Left lung (tissue), 14 donors: ENCODE results near the gene C11orf16. TPM values are rescaled to one million over a fixed set of nuclear protein-coding genes. Genes with fewer than 3 reads are reported as not detected.
"Not testable (repeated sequence)": the region's sequence is repeated elsewhere in the genome, so short reads cannot be mapped to it uniquely, and the experiment has no call there.

Experiments
- ATAC-seq: fragments of 200-7000 bp; cut with Tn5 transposase; one replicate; pipeline ENCODE4 v1.9.1; 2020; ENCODE audit warnings: moderate library complexity
- DNase-seq, 4 donors: peaks; one replicate each; pipeline ENCODE4 v3.0.0-alpha.2; 2013 to 2020
- H3K27ac ChIP-seq, 2 donors: fragments of 200-600 bp; sonication (generic) in 1 of 2; one replicate each; pipeline versions ENCODE4 v1.5.0 to v1.8.0; 2020 to 2021
- H3K27me3 ChIP-seq, 2 donors: fragments of 200-600 bp; sonication (generic) in 1 of 2; one replicate each; pipeline versions ENCODE4 v1.5.0 to v1.8.0; 2020 to 2021
- H3K36me3 ChIP-seq, 2 donors: fragments of 200-600 bp; sonication (generic) in 1 of 2; one replicate each; pipeline versions ENCODE4 v1.5.0 to v1.8.0; 2020 to 2021
- H3K4me1 ChIP-seq, 2 donors: fragments of 200-600 bp; one replicate each; pipeline ENCODE4 v1.8.0; 2021
- H3K4me3 ChIP-seq, 2 donors: fragments of 200-600 bp; sonication (generic) in 1 of 2; one replicate each; pipeline versions ENCODE4 v1.5.0 to v1.8.0; 2020 to 2021; ENCODE audit warnings: mild to moderate bottlenecking in 1 of 2
- H3K9me3 ChIP-seq, 2 donors: fragments of 200-600 bp; sonication (generic) in 1 of 2; one replicate each; pipeline versions ENCODE4 v1.5.0 to v1.8.0; 2020 to 2021
- intact Hi-C, 2 donors: fragments of 100-400 bp; cut with DNase I; formaldehyde crosslinking; loops; one replicate each; pipeline versions ENCODE4 v1.11.2 to v1.14.2; 2022
- long read RNA-seq, 12 donors: library from polyadenylated mRNA in 2 of 12; unstranded in 2 of 12; transcript quantifications; one replicate each; pipeline ENCODE4 v2.0.0 and lab custom pipeline, GENCODE V29; 2019 to 2026
- polyA plus RNA-seq, 6 donors: library from polyadenylated mRNA; unstranded; fragments of 120-200 nt; gene quantifications; one replicate each; pipeline ENCODE4 v1.2.1, GENCODE V29; 2013; ENCODE audit not compliant: insufficient read length in 6 of 6
- total RNA-seq, 2 donors: library from RNA; stranded (reverse); fragmentation: NEBNext Ultra II Directional; extraction: Animal tissue kit (Norgen Biotek cat#: 25700); gene quantifications; one replicate each; pipeline ENCODE4 v1.2.1, GENCODE V29; 2021
- TF ChIP-seq, protein P1 (sequence below), 2 donors: fragments of 200-600 bp; sonication (generic) in 1 of 2; IDR thresholded peaks; one replicate each; pipeline versions ENCODE4 v1.5.0 to v1.8.0; 2021; ENCODE audit warnings: antibody characterized with exemption in 2 of 2
- donor health status: DM: no; HTN: yes; CAD: no.
- donor health status: DM: no; HTN: no; CAD: no.

Gene C11orf16, protein sequence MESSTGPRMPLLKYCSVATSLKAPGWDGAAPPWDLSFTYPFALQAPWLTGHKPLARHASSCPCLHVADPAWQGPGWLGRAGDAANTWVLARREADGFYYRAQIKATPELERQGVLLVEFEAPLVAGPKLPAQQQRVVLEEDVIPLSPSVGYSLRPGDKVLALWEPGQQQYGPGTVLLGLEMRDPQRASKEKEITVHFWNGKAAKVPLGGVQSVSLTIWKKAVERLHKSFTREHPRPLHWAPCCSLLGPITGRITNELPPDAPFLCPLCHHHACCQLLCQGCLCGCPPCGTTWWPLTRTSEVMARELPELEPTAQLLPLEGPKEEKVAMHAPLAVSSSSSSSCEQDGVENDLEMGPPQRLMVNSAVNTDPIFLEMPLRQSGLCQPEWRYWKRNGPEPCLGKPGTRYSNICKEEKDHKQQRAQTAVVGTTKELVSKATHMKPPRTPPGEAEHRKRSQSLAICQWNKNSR
- total RNA-seq (1 to 10 TPM in 1 of 2 donors, not detected in 1; 2.0 TPM), polyA plus RNA-seq (1 to 10 TPM; 1.5 to 8.1 (median 4.5) TPM)
- long read RNA-seq, donor 1, partial matches to known transcripts = 0 of 2 reads
- long read RNA-seq, donor 1, other reads (novel, unspliced or antisense) = 0 of 2 reads
- long read RNA-seq, donor 2 = 0 reads
- long read RNA-seq, donor 3 = 0 reads
- long read RNA-seq, donor 4 = 0 reads
- long read RNA-seq, donor 5, partial matches to known transcripts = 0 of 1 reads
- long read RNA-seq, donor 5, other reads (novel, unspliced or antisense) = 0 of 1 reads
- long read RNA-seq, donor 6 = 0 reads
- long read RNA-seq, donor 7 = 0 reads
- long read RNA-seq, donor 8 = 0 reads
- long read RNA-seq, donor 9 = 0 reads
- long read RNA-seq, donor 10, partial matches to known transcripts = 0 of 4 reads
- long read RNA-seq, donor 10, other reads (novel, unspliced or antisense) = 2 of 4 reads
- long read RNA-seq, donor 11 = 0 reads
- long read RNA-seq, donor 12, partial matches to known transcripts = 0 of 1 reads
- long read RNA-seq, donor 12, other reads (novel, unspliced or antisense) = 0 of 1 reads

DNA sequence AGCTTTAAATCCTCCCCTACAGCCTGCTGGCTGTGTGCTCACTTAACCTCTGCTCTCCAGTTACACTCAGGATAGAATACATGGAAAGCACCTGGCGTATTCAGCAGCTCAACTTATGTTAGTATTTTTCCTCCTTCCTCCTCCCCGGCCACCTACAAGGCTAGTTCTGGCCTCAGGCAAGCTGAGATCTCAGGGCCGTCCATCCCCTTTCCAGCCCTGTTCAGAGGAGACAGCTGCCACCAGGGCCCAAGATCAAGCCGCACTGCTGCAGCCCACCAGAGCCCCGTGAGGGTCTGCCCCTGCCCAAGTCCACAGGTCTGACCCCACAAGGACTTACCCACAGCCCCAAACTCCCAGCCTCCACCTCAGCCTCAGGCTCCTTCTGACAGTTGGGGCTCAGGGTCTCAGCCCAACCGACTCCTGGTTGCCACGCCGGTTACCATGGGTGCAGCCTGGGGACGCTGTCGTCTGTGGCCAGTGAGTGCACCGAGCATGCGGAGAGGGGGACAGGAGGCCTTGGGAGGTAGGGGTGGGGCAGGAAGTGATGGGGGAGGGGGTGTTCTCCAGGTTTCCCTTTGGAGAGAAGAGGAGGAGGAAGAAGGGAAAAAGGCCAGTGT lies at the start of gene C11orf16:
TSS of gene C11orf16 (minus strand) at position 384 of the 617 bp plus-strand sequence. CDS start 639 bp downstream, outside the sequence.
- H3K4me3 ChIP-seq = no peak within 1 kb of the TSS
- DNase-seq = no peak
- no peaks in the 10 kb centered on the region for H3K9me3 ChIP-seq
- H3K4me1 ChIP-seq = peaks cover 0 to 3% of the 10 kb centered on the region in 2 donors
- TF ChIP-seq, protein P1, sequence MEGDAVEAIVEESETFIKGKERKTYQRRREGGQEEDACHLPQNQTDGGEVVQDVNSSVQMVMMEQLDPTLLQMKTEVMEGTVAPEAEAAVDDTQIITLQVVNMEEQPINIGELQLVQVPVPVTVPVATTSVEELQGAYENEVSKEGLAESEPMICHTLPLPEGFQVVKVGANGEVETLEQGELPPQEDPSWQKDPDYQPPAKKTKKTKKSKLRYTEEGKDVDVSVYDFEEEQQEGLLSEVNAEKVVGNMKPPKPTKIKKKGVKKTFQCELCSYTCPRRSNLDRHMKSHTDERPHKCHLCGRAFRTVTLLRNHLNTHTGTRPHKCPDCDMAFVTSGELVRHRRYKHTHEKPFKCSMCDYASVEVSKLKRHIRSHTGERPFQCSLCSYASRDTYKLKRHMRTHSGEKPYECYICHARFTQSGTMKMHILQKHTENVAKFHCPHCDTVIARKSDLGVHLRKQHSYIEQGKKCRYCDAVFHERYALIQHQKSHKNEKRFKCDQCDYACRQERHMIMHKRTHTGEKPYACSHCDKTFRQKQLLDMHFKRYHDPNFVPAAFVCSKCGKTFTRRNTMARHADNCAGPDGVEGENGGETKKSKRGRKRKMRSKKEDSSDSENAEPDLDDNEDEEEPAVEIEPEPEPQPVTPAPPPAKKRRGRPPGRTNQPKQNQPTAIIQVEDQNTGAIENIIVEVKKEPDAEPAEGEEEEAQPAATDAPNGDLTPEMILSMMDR (IDR thresholded peaks at IDR 0.05) = no peak
- H3K36me3 ChIP-seq = no peaks in the 10 kb centered on the region
- no peaks in the 10 kb centered on the region for H3K27me3 ChIP-seq
- intact Hi-C loops = no loop called here
- no peak for ATAC-seq
- no peak within 1 kb of the TSS for H3K27ac ChIP-seq

DNA sequence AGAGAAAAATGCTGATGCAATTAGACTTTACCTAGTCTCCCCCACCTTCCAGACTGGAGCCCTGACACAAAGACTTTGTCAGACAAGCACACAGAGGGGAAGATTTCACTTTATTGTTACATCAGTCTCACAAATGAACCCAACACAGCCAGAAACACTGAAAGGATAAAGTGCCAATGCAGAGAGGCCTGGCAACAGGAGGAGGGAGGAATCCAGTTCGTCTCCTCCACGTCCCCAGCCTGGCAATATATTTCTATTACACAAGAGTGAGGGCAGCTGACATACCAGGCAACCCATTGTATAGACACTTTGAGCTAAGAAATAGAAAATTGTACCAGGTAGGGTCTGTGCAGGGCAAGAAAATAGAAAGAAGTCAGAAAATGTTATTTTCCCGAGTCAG lies 47.7 kb upstream of the C11orf16 start:
- H3K36me3 ChIP-seq = no peaks in the 10 kb centered on the region
- TF ChIP-seq, protein P1 (IDR thresholded peaks at IDR 0.05) = no peak
- no peaks in the 10 kb centered on the region for H3K4me1 ChIP-seq
- no peak for DNase-seq
- intact Hi-C loops = no loop called here
- no peaks in the 10 kb centered on the region for H3K27me3 ChIP-seq
- H3K27ac ChIP-seq = no peak overlapping the region
- no peak overlapping the region for H3K4me3 ChIP-seq
- ATAC-seq = no peak
- H3K9me3 ChIP-seq = no peaks in the 10 kb centered on the region

DNA sequence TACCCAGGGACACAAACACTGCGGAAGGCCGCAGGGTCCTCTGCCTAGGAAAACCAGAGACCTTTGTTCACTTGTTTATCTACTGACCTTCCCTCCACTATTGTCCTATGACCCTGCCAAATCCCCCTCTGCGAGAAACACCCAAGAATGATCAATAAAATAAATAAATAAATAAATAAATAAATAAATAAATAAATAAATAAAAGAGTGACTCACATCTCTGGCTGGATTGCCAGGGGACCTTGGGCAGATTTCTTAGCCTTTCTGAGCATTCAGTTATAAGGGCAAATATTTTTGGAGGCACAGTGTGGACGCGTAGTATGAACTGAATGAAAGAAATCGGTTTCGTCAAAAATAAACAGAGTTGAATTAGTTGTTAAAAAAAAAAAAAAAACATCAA lies 46.6 kb upstream of the C11orf16 start:
- ATAC-seq, H3K9me3 ChIP-seq, H3K4me1 ChIP-seq, H3K36me3 ChIP-seq, H3K27me3 ChIP-seq, DNase-seq, intact Hi-C loops, H3K4me3 ChIP-seq, H3K27ac ChIP-seq: not testable (repeated sequence)

DNA sequence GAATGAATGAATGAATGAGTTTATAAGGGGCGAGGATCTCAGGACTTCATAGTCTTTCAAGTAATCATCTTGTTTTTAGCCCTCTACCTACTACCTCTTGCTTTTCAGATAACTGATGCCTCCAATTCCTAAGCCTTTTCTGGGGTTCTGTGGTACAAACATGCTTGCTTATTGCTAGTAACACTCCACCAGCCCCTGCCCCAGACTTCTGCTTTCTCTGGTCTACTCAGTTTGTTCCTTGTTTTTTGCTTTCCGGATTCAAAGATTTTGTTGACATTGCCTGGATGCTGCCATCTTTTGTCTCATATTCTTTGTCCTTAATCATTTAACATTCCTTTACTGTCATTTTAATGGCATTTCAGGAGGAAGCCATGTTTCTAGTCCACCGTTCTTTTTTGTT lies 40.4 kb upstream of the C11orf16 start:
- TF ChIP-seq, protein P1 (IDR thresholded peaks at IDR 0.05) = no peak
- Histone ChIP-seq H3K27ac (no peak overlapping the region), H3K27me3 (no peaks in the 10 kb centered on the region), H3K9me3 (no peaks in the 10 kb centered on the region), H3K4me1 (no peaks in the 10 kb centered on the region), H3K4me3 (no peak overlapping the region), H3K36me3 (no peaks in the 10 kb centered on the region)
- intact Hi-C loops = no loop called here
- ATAC-seq (no peak), DNase-seq (no peak)

DNA sequence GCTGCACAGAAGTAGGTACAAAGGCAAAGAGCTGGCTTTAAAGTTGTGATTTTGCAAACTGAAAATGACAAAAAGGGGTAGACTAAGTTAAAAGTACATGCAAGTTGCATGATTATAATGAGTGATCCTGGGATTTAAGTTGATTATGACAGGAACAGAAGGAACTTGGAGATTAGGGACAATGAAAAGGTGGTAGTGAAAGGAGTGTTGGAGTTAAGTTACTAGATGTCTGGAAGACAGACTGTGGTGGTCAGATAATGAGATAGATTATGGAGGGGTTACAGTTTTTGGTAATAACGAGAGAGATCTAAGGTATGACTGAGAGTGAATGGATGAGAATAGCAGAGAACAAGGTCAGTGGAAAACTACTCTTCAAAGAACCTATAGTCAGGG lies 39.2 kb upstream of the C11orf16 start:
- H3K9me3 ChIP-seq = no peaks in the 10 kb centered on the region
- ATAC-seq = no peak
- DNase-seq = no peak
- H3K4me1 ChIP-seq = no peaks in the 10 kb centered on the region
- no peak overlapping the region for H3K4me3 ChIP-seq
- intact Hi-C loops = no loop called here
- no peak overlapping the region for H3K27ac ChIP-seq
- H3K36me3 ChIP-seq = no peaks in the 10 kb centered on the region
- no peaks in the 10 kb centered on the region for H3K27me3 ChIP-seq
- TF ChIP-seq, protein P1 (IDR thresholded peaks at IDR 0.05) = no peak
